Sigmoid colon (tissue), 7 donors: ENCODE results near the gene RAD23B. TPM values are rescaled to one million over a fixed set of nuclear protein-coding genes. Genes with fewer than 3 reads are reported as not detected.

Experiments used
- DNase-seq: peaks from one replicate; pipeline ENCODE4 v3.0.0-alpha.2; 2019
- H3K27ac ChIP-seq, 4 donors: fragments of 200-600 bp; sonication (generic); one replicate each; pipeline ENCODE4 v1.5.1; 2016 to 2019; ENCODE audit warnings: mild to moderate bottlenecking in 1 of 4
- H3K27me3 ChIP-seq, 3 donors: fragments of 200-600 bp; sonication (generic); one replicate each; pipeline ENCODE4 v1.5.1; 2019; ENCODE audit warnings: mild to moderate bottlenecking in 1 of 3
- H3K36me3 ChIP-seq, 4 donors: fragments of 200-600 bp; sonication (generic); one replicate each; pipeline ENCODE4 v1.5.1; 2016 to 2019
- H3K4me1 ChIP-seq, 4 donors: fragments of 200-600 bp; sonication (generic); one replicate each; pipeline ENCODE4 v1.5.1; 2017 to 2019
- H3K4me3 ChIP-seq, 4 donors: fragments of 200-600 bp; sonication (generic); one replicate each; pipeline ENCODE4 v1.5.1; 2017 to 2019; ENCODE audit warnings: mild to moderate bottlenecking in 2 of 4, moderate library complexity in 1 of 4
- H3K9me3 ChIP-seq, 4 donors: fragments of 200-600 bp in 3 of 4; sonication (generic) in 3 of 4; one replicate each; pipeline versions ENCODE4 v1.5.1 to v1.6.1; 2013 to 2019
- EP300 ChIP-seq, 4 donors: sonication (generic); formaldehyde crosslinking; IDR thresholded peaks; one replicate each; pipeline ENCODE4 v1.6.1; 2017; ENCODE audit warnings: antibody characterized with exemption in 4 of 4
- POLR2A ChIP-seq, 2 donors: fragments of 450-650 bp; IDR thresholded peaks; one replicate each; pipeline ENCODE4 v1.6.1; 2016; ENCODE audit warnings: antibody characterized with exemption in 2 of 2, mild to moderate bottlenecking in 2 of 2, moderate library complexity in 2 of 2
- POLR2AphosphoS5 ChIP-seq, 4 donors: sonication (generic); formaldehyde crosslinking; IDR thresholded peaks; one replicate each; pipeline ENCODE4 v1.6.1; 2017; ENCODE audit warnings: antibody characterized with exemption in 4 of 4
- WGBS, 2 donors: extraction: QIAGEN DNeasy Blood & Tissue Kit; methylation state at CpG; one replicate each; pipeline ENCODE4 v1.1.7; 2013; 5-methylcytosine and 5-hydroxymethylcytosine counted together
- intact Hi-C: fragments of 100-400 bp; cut with DNase I; formaldehyde crosslinking; loops from one replicate; pipeline ENCODE4 v1.15.1; 2023
- polyA plus RNA-seq, 3 donors: library from polyadenylated mRNA; stranded (reverse); fragments of 200-250 nt; gene quantifications; one replicate each; pipeline ENCODE4 v1.2.3, GENCODE V29; 2013
- total RNA-seq, 4 donors: library from RNA; depleted of rRNA; stranded (reverse); fragments of >200 nt; gene quantifications; one replicate each; pipeline ENCODE4 v1.1.0, GENCODE V29; 2016
- TF ChIP-seq, protein P1 (sequence below), 4 experiments: fragments of 450-650 bp in 3 of 4; fragments of 200-600 bp in 1 of 4; IDR thresholded peaks; one replicate each; pipeline ENCODE4 v1.5.1; 2016 to 2019; ENCODE audit warnings: antibody characterized with exemption in 4 of 4, mild to moderate bottlenecking in 3 of 4, moderate library complexity in 2 of 4
- donor health status: healthy with polysubstance abuse.
- donor health status: Bipolar disorder and iron deficiency.
- donor health status: healthy.

Gene RAD23B
- total and polyA plus RNA-seq, 7 donors = 58.3 to 74.3 (median 62.4) TPM

DNA sequence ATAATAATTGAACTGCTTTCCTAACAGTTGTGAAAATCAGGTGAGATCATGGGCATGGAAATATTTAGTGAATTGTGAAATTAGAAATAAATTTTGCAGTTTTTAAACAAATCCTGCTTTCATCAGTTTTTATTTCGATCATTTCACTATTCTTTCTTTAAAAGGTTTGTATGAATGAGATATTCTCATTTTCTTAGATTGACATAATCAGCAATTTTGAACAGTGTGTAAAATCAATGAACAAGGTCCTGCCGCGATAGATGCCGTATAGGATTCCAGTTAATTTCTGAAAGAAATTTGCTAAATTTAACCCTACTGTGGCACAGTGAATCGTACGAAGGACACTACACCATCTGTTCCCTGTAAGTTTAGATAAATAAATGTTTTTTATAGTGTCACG is 7.5 kb downstream of the RAD23B start:
- 20 to 58% methylated on average over 7 of the region's 7 CpGs for WGBS, 2 donors
- intact Hi-C loops = no loop called here
- H3K4me1 ChIP-seq = peaks cover 0 to 93% (median 69%) of the 10 kb centered on the region in 4 donors

DNA sequence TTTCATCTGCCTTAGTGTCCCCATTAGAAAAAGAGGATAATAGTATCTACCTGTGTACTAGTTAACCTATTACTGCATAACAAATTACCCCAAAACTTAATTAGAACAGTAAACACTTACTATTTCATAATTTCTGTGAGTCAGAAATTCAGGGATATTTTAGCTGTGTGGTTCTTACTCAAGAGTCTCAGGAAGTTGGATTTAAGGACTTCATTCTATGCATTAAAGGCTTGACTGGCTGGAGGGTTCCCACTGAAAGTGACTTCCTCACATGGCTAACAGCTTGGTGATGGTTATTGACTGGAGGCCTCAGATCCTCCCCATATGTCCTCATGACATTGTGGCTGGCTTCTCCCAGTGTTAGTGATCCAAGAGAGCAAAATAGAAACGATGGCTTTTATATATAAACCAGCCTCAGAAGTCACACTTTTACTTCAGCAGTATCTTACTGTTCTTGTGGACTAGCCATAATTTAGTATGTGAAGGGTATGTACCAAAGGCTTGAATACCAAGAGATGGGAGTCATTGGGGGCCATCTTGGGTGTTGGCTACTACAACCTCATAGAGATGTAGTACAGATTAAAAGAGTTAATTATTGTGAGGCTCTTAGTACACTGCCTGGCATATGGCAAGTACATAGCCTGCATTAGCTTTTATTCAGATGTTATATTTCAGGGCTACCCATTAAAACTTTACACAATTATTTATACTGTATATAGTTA is 9.9 kb downstream of the RAD23B start:
- intact Hi-C loops = no loop called here
- DNase-seq = no peak
- no peak for TF ChIP-seq POLR2AphosphoS5 (IDR thresholded peaks at IDR 0.05)
- no peak for TF ChIP-seq POLR2A (IDR thresholded peaks at IDR 0.05)
- no peak for TF ChIP-seq EP300 (IDR thresholded peaks at IDR 0.05)
- TF ChIP-seq, protein P1, sequence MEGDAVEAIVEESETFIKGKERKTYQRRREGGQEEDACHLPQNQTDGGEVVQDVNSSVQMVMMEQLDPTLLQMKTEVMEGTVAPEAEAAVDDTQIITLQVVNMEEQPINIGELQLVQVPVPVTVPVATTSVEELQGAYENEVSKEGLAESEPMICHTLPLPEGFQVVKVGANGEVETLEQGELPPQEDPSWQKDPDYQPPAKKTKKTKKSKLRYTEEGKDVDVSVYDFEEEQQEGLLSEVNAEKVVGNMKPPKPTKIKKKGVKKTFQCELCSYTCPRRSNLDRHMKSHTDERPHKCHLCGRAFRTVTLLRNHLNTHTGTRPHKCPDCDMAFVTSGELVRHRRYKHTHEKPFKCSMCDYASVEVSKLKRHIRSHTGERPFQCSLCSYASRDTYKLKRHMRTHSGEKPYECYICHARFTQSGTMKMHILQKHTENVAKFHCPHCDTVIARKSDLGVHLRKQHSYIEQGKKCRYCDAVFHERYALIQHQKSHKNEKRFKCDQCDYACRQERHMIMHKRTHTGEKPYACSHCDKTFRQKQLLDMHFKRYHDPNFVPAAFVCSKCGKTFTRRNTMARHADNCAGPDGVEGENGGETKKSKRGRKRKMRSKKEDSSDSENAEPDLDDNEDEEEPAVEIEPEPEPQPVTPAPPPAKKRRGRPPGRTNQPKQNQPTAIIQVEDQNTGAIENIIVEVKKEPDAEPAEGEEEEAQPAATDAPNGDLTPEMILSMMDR (IDR thresholded peaks at IDR 0.05) = no peak
- no peak overlapping the region for H3K4me3 ChIP-seq
- no peaks in the 10 kb centered on the region for H3K36me3 ChIP-seq
- H3K27ac ChIP-seq = no peak overlapping the region
- 85 to 95% methylated on average over 1 of the region's 1 CpG for WGBS, 2 donors
- H3K9me3 ChIP-seq = no peaks in the 10 kb centered on the region
- no peaks in the 10 kb centered on the region for H3K27me3 ChIP-seq
- peaks cover 0 to 77% (median 54%) of the 10 kb centered on the region in 4 donors for H3K4me1 ChIP-seq

More for the DNA sequence above, 7.5 kb downstream of the RAD23B start:
- H3K27ac ChIP-seq = no peak overlapping the region
- DNase-seq = no peak
- H3K4me3 ChIP-seq = no peak overlapping the region
- no peaks in the 10 kb centered on the region for H3K36me3 ChIP-seq
- H3K27me3 ChIP-seq = no peaks in the 10 kb centered on the region
- no peaks in the 10 kb centered on the region for H3K9me3 ChIP-seq
- TF ChIP-seq, protein P1 (IDR thresholded peaks at IDR 0.05) = no peak
- TF ChIP-seq POLR2A (IDR thresholded peaks at IDR 0.05) (no peak), POLR2AphosphoS5 (IDR thresholded peaks at IDR 0.05) (no peak), EP300 (IDR thresholded peaks at IDR 0.05) (no peak)

DNA sequence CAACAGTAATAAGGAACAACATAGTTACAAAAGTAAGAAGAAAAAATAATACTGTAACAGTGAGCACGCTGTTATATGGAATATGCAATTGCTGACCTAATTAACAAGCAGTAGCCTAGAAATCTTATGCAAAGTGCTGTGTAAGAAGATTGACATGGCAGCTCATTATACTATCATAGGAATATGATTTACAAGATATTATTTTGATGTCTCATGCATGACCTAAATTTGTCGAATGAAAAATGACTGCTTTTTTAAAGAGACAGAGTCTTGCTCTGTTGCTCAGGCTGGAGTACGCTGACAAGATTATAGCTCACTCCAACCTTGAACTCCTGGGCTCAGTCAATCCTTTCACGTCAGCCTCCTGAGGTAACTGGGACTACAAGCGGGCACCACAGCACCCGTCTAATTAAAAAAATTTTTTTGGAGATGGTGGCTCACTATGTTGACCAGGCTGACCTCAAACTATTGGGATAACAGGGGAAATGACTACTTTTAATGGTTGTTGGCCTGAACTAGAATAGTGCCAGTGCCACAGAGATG is 10.5 kb downstream of the RAD23B start:
- Histone ChIP-seq H3K36me3 (no peaks in the 10 kb centered on the region), H3K4me1 (peaks cover 0 to 71% (median 51%) of the 10 kb centered on the region in 4 donors), H3K4me3 (no peak overlapping the region), H3K9me3 (no peaks in the 10 kb centered on the region), H3K27me3 (no peaks in the 10 kb centered on the region), H3K27ac (no peak overlapping the region)
- intact Hi-C loops = no loop called here
- 92 to 94% methylated on average over 6 of the region's 6 CpGs for WGBS, 2 donors
- DNase-seq = no peak
- TF ChIP-seq, protein P1 (IDR thresholded peaks at IDR 0.05) = no peak
- TF ChIP-seq POLR2AphosphoS5 (IDR thresholded peaks at IDR 0.05) (no peak), EP300 (IDR thresholded peaks at IDR 0.05) (no peak), POLR2A (IDR thresholded peaks at IDR 0.05) (no peak)

GRCh38 chr9:107294756-107295155 is 11.7 kb downstream of the RAD23B start:
- intact Hi-C loops = no loop called here
- no peak overlapping the region for H3K27ac ChIP-seq
- H3K4me3 ChIP-seq = no peak overlapping the region
- no peaks in the 10 kb centered on the region for H3K27me3 ChIP-seq
- peaks cover 0 to 72% (median 56%) of the 10 kb centered on the region in 4 donors for H3K4me1 ChIP-seq
- H3K36me3 ChIP-seq = no peaks in the 10 kb centered on the region
- TF ChIP-seq POLR2AphosphoS5 (IDR thresholded peaks at IDR 0.05) (no peak), EP300 (IDR thresholded peaks at IDR 0.05) (no peak)
- TF ChIP-seq, protein P1 (IDR thresholded peaks at IDR 0.05) = no peak
- DNase-seq = no peak
- H3K9me3 ChIP-seq = no peaks in the 10 kb centered on the region
- WGBS, 2 donors = 78 to 84% methylated on average over 4 of the region's 4 CpGs
